Measurements from ENCODE around the gene ZNF436. TPM values are rescaled to one million over a fixed set of nuclear protein-coding genes. Genes with fewer than 3 reads are reported as not detected.

The ZNF436 gene
- total and polyA plus RNA-seq, 9 of the 15 experiments (the other 6 are each of a cell fraction or from before 2014, with no cell fraction given), result 2.1 to 11.3 (median 6.8) TPM

GRCh38 chr1:23370709-23371584, 1.3 kb upstream of the ZNF436 start (continued):
- TF ChIP-seq AFF4 (CRISPR knock-in tag; IDR thresholded peaks at IDR 0.05) (0 out of 2 replicates have a peak, but pooled peaks have one; percentile 6), ZNF384 (IDR thresholded peaks at IDR 0.05; ENCODE audit: low read depth, low read length) (peak; percentile 89), ZBTB11 (CRISPR knock-in tag; IDR thresholded peaks at IDR 0.05) (0 out of 6 replicates have a peak, but pooled peaks of 1 of the 3 experiments have one; percentile 18), SMAD2 (IDR thresholded peaks at IDR 0.05; ENCODE audit: low read depth, low read length) (no peak), RBFOX2 (IDR thresholded peaks at IDR 0.05; ENCODE audit: low read depth, low read length) (0 out of 2 replicates have a peak, but pooled peaks have one; percentile 36), ZNF398 (CRISPR knock-in tag; IDR thresholded peaks at IDR 0.05) (no peak), KHSRP (IDR thresholded peaks at IDR 0.05) (no peak), THAP7 (CRISPR knock-in tag; IDR thresholded peaks at IDR 0.05) (no peak), RBM14 (IDR thresholded peaks at IDR 0.05; ENCODE audit: borderline replicate concordance, insufficient read depth, low read depth, low read length) (no peak), ZNF449 (CRISPR knock-in tag; IDR thresholded peaks at IDR 0.05) (no peak), ELK1 (CRISPR knock-in tag; IDR thresholded peaks at IDR 0.05) (no peak), NEUROD1 (IDR thresholded peaks at IDR 0.05; ENCODE audit: borderline replicate concordance, low read depth, low read length, partially characterized antibody) (peak; percentile 16)
